PFSK-1 (cell line): ENCODE measurements around the gene THSD4.

Source experiments
- FOXP2 ChIP-seq: optimal IDR thresholded peaks from 2 replicates; pipeline ENCODE3; 2011; ENCODE audit warnings: borderline replicate concordance, control low read depth, inconsistent platforms; ENCODE audit not compliant: insufficient read depth; ENCODE audit errors: extremely low read length, extremely low read depth
- POLR2AphosphoS5 ChIP-seq: IDR thresholded peaks from 2 replicates; pipeline ENCODE4 v1.6.1; 2012; ENCODE audit warnings: low read depth, mild to moderate bottlenecking, control low read depth, low read length, moderate library complexity
- SIN3A ChIP-seq: IDR thresholded peaks from 2 replicates; pipeline ENCODE4 v1.6.1; 2012; ENCODE audit warnings: mild to moderate bottlenecking, low read length, moderate library complexity, borderline replicate concordance; ENCODE audit not compliant: insufficient read depth
- TAF1 ChIP-seq: IDR thresholded peaks from 2 replicates; pipeline ENCODE4 v1.6.1; 2012; ENCODE audit warnings: low read length, control low read depth, borderline replicate concordance; ENCODE audit not compliant: insufficient read depth
- TF ChIP-seq, protein P1 (sequence below), 2 experiments: IDR thresholded peaks; 2 replicates each; pipeline versions ENCODE4 v1.6.1 to v1.8.0; 2011 to 2012; ENCODE audit warnings: low read depth in 2 of 2, low read length in 2 of 2, control low read depth in 1 of 2, inconsistent platforms in 1 of 2, mild to moderate bottlenecking in 1 of 2, moderate library complexity in 1 of 2; ENCODE audit not compliant: insufficient read depth in 1 of 2

Gene THSD4

DNA sequence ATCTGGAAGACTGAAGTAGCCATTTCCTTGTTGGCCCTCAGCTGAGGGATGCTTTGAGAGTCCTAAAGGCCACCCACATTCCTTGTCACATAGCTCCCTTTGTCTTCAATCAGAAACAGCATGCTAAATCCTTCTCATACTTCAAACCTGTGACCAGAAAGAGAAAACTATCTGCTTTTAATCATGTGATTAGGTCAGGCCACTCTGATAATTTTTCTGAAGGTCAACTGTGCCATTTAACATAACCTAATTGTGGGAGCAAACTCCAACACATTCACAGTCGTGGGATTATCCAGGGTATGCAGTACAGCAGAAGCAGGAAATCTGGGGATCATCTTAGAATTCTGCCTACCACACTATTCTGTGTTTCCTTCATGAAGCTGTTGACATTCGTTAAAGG, 471.2 kb downstream of the THSD4 start:
- TF ChIP-seq FOXP2 = no peak

DNA sequence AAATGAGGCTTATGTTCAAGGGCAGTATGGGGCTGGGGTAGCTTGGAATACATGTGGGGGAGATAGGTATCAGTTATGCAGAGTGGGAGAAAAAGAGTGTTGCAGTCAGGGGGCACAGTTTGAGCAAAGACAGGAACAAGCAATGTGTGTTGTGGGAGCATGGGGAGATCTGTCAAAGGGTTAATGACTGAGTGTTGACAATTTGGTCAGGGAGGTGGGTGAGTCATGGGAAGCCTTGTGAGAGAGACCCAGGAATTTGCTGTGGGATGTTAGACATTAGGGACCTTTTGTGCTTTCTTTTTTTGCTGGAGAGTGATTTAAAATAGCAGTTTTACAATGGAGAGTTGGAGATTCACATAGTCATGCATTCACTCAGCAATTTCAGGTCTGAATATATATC, 473.5 kb downstream of the THSD4 start:
- TF ChIP-seq SIN3A (no peak), FOXP2 (no peak), POLR2AphosphoS5 (no peak), TAF1 (no peak)
- TF ChIP-seq, protein P1, sequence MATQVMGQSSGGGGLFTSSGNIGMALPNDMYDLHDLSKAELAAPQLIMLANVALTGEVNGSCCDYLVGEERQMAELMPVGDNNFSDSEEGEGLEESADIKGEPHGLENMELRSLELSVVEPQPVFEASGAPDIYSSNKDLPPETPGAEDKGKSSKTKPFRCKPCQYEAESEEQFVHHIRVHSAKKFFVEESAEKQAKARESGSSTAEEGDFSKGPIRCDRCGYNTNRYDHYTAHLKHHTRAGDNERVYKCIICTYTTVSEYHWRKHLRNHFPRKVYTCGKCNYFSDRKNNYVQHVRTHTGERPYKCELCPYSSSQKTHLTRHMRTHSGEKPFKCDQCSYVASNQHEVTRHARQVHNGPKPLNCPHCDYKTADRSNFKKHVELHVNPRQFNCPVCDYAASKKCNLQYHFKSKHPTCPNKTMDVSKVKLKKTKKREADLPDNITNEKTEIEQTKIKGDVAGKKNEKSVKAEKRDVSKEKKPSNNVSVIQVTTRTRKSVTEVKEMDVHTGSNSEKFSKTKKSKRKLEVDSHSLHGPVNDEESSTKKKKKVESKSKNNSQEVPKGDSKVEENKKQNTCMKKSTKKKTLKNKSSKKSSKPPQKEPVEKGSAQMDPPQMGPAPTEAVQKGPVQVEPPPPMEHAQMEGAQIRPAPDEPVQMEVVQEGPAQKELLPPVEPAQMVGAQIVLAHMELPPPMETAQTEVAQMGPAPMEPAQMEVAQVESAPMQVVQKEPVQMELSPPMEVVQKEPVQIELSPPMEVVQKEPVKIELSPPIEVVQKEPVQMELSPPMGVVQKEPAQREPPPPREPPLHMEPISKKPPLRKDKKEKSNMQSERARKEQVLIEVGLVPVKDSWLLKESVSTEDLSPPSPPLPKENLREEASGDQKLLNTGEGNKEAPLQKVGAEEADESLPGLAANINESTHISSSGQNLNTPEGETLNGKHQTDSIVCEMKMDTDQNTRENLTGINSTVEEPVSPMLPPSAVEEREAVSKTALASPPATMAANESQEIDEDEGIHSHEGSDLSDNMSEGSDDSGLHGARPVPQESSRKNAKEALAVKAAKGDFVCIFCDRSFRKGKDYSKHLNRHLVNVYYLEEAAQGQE (IDR thresholded peaks at IDR 0.05; ENCODE audit: insufficient read depth in 1 of 2, low read depth in 2 of 2, low read length in 2 of 2) = no peak

DNA sequence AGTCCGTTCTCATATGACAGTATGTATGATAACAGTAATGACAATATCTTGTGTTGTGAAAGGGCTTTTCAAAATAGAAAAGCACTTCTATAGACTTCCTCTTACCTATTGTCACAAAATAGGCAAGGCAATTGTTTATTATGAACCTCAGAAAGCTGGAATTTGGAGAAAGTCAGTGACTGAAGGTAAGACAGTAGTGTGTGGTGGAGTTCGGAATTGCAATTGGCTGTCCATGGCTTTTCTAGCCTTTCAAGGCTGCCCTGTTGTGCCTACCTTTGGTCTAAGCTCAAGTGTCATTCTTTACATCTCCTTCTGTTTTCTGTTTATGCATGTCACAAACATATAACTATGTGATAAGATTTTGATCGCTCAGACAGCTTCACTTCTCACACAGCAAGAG, 475.8 kb downstream of the THSD4 start:
- TF ChIP-seq TAF1 (no peak), POLR2AphosphoS5 (no peak), SIN3A (no peak), FOXP2 (no peak)
- TF ChIP-seq, protein P1 (IDR thresholded peaks at IDR 0.05; ENCODE audit: insufficient read depth in 1 of 2, low read depth in 2 of 2, low read length in 2 of 2) = no peak

- TF ChIP-seq FOXP2 = no peak
- TF ChIP-seq, protein P1 (IDR thresholded peaks at IDR 0.05; ENCODE audit: insufficient read depth in 1 of 2, low read depth in 2 of 2, low read length in 2 of 2) = no peak
- no peak for TF ChIP-seq TAF1
- no peak for TF ChIP-seq POLR2AphosphoS5
- no peak for TF ChIP-seq SIN3A
Measured at GRCh38 chr15:71592203-71592602, 476.9 kb downstream of the THSD4 start.

- TF ChIP-seq POLR2AphosphoS5 = no peak
- TF ChIP-seq, protein P1 (IDR thresholded peaks at IDR 0.05; ENCODE audit: insufficient read depth in 1 of 2, low read depth in 2 of 2, low read length in 2 of 2) = no peak
- TF ChIP-seq TAF1 = no peak
- no peak for TF ChIP-seq FOXP2
- no peak for TF ChIP-seq SIN3A
Measured at GRCh38 chr15:71595846-71596553, 480.7 kb downstream of the THSD4 start.
